AG08395 (cell line): ENCODE results near the gene FAM227B.

Experiments used
- DNase-seq: peaks from one replicate; pipeline ENCODE4 v3.0.0; 2012; ENCODE audit warnings: mixed read lengths, low spot score

Gene FAM227B

GRCh38 chr15:49293941-49294340 is 326.7 kb downstream of the FAM227B start:
- no peak for DNase-seq

DNA sequence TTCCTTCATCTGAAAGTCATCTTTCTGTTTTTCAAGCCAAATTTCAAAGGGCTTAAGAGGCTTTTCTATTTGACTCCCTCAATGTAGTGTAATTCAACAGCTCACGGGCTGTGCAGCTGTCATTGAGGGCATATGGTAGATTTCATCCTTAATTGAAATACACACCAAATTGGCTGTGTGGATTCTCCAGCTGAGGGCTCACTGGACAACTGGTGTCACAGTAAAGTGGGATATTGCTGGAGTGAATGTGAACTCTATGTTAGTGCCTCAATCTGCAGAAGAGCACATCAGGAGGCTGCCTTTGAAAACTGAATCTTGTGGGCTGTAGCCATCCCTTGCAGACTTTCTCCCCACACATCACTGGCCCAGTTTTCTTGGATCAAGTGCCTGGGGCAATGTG is 330.4 kb downstream of the FAM227B start:
- DNase-seq, result no peak

DNA sequence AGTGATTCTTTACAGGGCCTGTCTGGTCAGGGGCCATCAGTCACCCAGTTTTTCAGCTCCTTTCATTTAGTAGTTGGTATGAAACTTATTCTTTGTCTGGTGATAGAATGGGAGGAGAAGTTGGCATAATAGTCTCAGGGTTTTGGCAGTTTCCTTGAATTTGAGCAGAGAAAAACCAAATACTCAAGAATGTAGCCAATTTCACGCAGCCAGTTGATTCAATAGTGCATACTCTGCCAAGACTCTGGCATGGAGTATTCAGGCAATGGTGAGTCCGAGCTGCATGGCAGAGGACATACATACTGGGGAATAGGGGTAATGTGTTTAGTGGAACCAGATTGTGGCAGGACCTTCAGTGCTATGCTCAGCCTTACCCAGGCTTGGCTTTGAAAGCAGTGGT is 332.2 kb downstream of the FAM227B start:
- peak; percentile 15 for DNase-seq

DNA sequence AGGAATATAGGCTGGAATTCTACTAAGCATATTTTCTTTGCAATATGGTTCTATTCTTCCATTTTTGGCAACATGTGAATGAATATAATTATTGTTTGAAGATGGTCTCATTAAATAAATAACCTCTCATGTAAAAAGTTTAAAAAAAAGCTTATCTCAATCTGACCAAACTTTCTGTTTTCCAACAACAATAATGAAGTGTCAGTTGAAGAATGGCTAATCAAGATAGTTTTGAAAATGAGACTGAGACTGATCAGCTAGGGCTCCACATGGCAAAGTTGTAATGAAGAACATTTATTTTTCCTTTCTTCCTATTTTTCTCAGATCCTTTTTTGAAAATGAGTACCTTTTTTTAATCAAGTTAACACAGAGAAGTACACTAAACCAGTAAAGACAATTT is 333.1 kb downstream of the FAM227B start:
- no peak for DNase-seq

DNA sequence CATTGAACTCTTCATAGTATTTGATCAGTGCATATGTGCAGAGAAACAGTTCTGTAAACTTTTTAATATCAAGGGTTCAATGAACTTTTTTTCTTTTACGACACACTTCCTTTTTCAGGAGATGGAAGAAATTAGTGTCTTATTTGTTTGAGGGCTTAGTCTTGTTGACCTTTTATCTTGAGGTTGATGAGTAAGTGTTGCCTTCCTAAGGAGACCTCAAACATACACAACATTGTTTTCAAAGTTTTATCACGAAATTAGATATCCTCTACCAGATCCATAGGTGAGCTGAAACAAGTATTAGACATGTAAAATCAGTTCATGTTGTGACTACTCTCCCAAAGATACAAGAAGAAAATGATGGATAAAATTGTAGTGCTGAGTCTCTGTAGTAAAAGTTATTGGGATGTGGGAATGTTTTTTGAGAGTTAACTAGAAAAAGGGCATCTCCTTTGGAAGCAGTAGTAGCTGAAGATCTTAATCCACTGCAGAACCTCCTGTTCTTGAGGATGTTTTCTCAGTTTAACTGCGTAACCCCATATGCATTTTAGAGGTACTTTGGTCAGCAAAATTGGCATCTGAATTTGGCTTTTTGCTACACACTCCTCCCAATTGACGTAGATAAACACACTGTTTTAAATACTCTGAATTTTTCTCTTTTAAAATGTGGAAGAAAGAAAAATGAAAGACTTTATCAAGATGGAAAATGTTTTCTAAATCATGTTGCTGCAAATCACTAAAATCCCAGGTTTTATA is 333.8 kb downstream of the FAM227B start:
- DNase-seq, result no peak

DNA sequence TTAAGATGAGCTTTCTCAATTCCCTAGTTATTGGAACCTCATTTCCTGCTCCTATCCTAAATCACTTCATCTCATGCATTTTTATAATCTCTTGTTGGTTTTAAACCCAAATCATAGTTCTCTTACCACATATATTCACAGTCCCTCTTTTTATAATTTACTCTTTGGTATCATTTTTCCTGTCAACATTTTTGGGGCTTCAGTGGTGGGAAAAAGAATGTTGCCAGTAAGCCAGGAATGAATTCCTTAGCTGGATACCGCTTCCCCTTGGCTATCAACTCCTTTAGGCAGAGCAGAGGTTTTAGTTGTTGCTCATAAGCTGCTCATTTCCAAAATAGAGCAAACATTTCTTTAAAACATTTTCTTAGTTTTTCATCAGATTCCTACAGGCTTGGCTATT is 338.3 kb downstream of the FAM227B start:
- peak; percentile 87 for DNase-seq

DNA sequence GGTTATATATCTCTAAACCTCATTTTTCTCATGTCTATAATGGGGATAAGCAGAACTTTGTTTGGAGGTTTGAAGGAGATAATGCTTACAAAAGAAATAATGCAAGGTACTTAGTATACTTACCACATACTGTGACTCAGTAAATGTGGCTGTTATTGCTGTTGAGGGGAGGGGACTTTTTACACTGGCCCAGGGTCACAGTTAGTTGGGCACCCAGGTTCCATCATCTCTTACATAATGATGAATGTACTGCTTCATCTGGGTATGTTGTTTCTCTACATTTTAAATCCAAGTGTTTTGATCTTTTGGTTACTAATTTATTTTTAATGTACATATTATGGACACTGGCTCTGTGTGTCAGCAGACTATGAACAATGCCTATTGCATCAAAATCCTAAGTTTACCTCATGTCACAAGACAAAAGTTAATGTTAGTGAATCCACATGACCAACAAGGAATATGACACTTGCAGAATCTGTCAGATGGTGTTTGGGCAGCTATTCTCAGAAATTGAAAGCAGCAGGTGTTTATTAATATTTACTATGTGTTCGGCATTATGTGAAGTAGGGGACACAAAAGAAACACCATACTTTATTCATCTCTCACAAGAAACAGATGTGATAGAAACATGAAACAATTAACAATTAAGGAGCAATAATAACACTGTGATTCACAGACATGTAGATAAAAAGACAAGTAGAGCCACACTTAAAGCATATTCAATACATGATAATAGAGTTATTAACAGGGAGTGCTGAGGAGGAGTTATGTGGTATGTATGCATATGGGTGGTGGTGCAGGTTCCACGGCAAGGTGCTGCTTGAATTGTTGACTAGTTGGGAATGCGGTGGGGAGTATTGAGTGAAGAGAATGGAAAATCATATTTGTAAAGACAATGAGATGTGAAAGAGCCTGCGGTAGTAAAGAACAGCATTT is 340.8 kb downstream of the FAM227B start:
- no peak for DNase-seq

DNA sequence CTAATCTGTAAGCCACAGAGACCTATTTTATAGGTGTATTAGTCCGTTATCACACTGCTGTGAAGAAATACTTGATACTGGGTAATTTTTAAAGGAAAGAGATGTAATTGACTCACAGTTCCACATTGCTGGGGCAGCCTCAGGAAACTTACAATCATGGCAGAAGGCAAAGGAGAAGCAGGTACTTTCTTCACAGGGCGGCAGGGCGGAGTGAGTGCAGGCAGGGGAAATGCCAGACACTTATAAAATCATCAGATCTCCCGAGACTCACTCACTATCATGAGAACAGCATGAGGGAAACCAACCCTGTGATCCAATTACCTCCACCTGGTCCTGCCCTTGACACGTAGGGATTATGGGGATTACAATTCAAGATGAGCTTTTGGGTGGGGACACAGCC is 341.9 kb downstream of the FAM227B start:
- no peak for DNase-seq
